GM23338 (cell line): Measurements from ENCODE around the gene CPD. TPM values are rescaled to one million over a fixed set of nuclear protein-coding genes. Genes with fewer than 3 reads are reported as not detected.

ENCODE experiments used
- ATAC-seq: fragments of 200-7000 bp; cut with Tn5 transposase; 3 replicates; pipeline ENCODE4 v1.9.1; 2020
- DNase-seq: peaks from one replicate; pipeline ENCODE4 v3.0.0-alpha.2; 2015; ENCODE audit warnings: low spot score
- H2AFZ ChIP-seq: fragments of 200-600 bp; sonication (generic); 2 replicates; pipeline ENCODE4 v1.8.0; 2016; ENCODE audit warnings: antibody characterized with exemption, mild to moderate bottlenecking, moderate library complexity
- H3F3A ChIP-seq: fragments of 200-600 bp; sonication (generic); replicated peaks from 2 replicates; pipeline ENCODE4 v1.8.0; 2017; ENCODE audit warnings: antibody characterized with exemption, mixed run types, low read depth
- H3K27ac ChIP-seq: fragments of 200-600 bp; sonication (generic); 2 replicates; pipeline ENCODE4 v1.6.1; 2016; ENCODE audit warnings: low read depth
- H3K27me3 ChIP-seq: fragments of 200-600 bp; sonication (generic); 2 replicates; pipeline ENCODE4 v1.8.0; 2016; ENCODE audit warnings: mild to moderate bottlenecking, mixed run types, moderate library complexity; ENCODE audit not compliant: insufficient read depth
- H3K36me3 ChIP-seq: fragments of 200-600 bp; sonication (generic); 2 replicates; pipeline ENCODE4 v1.8.0; 2016; ENCODE audit warnings: mild to moderate bottlenecking; ENCODE audit not compliant: insufficient read depth
- H3K4me1 ChIP-seq: fragments of 200-600 bp; sonication (generic); 2 replicates; pipeline ENCODE4 v1.8.0; 2016; ENCODE audit warnings: mild to moderate bottlenecking, moderate library complexity; ENCODE audit not compliant: insufficient read depth
- H3K4me2 ChIP-seq: fragments of 200-600 bp; sonication (generic); 2 replicates; pipeline ENCODE4 v1.7.1; 2017; ENCODE audit warnings: mixed run types
- H3K4me3 ChIP-seq: fragments of 200-600 bp; sonication (generic); 2 replicates; pipeline ENCODE4 v1.6.1; 2016; ENCODE audit warnings: mixed run types
- H3K79me2 ChIP-seq: fragments of 200-600 bp; sonication (generic); replicated peaks from 2 replicates; pipeline ENCODE4 v1.8.0; 2017; ENCODE audit warnings: mild to moderate bottlenecking; ENCODE audit not compliant: insufficient read depth
- H3K9me2 ChIP-seq: fragments of 200-600 bp; sonication (generic); 2 replicates; pipeline ENCODE4 v1.8.0; 2017; ENCODE audit not compliant: insufficient read depth
- H4K20me1 ChIP-seq: fragments of 200-600 bp; sonication (generic); replicated peaks from 2 replicates; pipeline ENCODE4 v1.8.0; 2017; ENCODE audit warnings: mild to moderate bottlenecking; ENCODE audit not compliant: insufficient read depth
- H3K27ac Mint-ChIP-seq: 2 replicates; pipeline ENCODE4 v1.8.0; 2020; ENCODE audit warnings: inconsistent platforms, mild to moderate bottlenecking, moderate library complexity, mixed read lengths
- H3K27me3 Mint-ChIP-seq: 3 replicates; pipeline ENCODE4 v1.8.0; 2022; ENCODE audit warnings: low read depth, mild to moderate bottlenecking, moderate library complexity, mixed read lengths, inconsistent platforms; ENCODE audit not compliant: insufficient read depth, poor library complexity
- H3K36me3 Mint-ChIP-seq: 3 replicates; pipeline ENCODE4 v1.8.0; 2021; ENCODE audit warnings: low read depth, mild to moderate bottlenecking, inconsistent platforms, moderate library complexity, mixed read lengths
- H3K4me1 Mint-ChIP-seq: 3 replicates; pipeline ENCODE4 v1.8.0; 2020; ENCODE audit warnings: mild to moderate bottlenecking, inconsistent platforms, mixed read lengths
- H3K4me3 Mint-ChIP-seq: 3 replicates; pipeline ENCODE4 v1.8.0; 2021; ENCODE audit warnings: moderate library complexity, mild to moderate bottlenecking, inconsistent platforms, mixed read lengths
- H3K9me3 Mint-ChIP-seq: 3 replicates; pipeline ENCODE4 v1.8.0; 2020; ENCODE audit warnings: moderate library complexity, mild to moderate bottlenecking, inconsistent platforms, mixed read lengths
- CREB1 ChIP-seq: fragments of 250-450 bp; sonication (Bioruptor Pico); IDR thresholded peaks from 2 replicates; pipeline ENCODE4 v1.5.0; 2020; ENCODE audit warnings: low read depth, mild to moderate bottlenecking, moderate library complexity
- EZH2 ChIP-seq: fragments of 200-600 bp; sonication (generic); IDR thresholded peaks from one replicate; pipeline ENCODE4 v1.8.0; 2017; ENCODE audit warnings: antibody characterized with exemption, mild to moderate bottlenecking, low read depth; ENCODE audit not compliant: unreplicated experiment
- EZH2phosphoT487 ChIP-seq: fragments of 200-600 bp; sonication (generic); IDR thresholded peaks from one replicate; pipeline ENCODE4 v1.8.1; 2018; ENCODE audit warnings: antibody characterized with exemption; ENCODE audit not compliant: unreplicated experiment
- STAT1 ChIP-seq: IDR thresholded peaks from one replicate; pipeline ENCODE4 v1.6.1; 2016; ENCODE audit warnings: antibody characterized with exemption; ENCODE audit not compliant: unreplicated experiment
- ZNF114 ChIP-seq: fragments of 250-450 bp; sonication (Bioruptor Pico); IDR thresholded peaks from 2 replicates; pipeline ENCODE4 v1.5.0; 2020; ENCODE audit warnings: mild to moderate bottlenecking, moderate library complexity
- ZNF331 ChIP-seq: fragments of 250-450 bp; sonication (Bioruptor Pico); IDR thresholded peaks from 2 replicates; pipeline ENCODE4 v1.5.0; 2020; ENCODE audit warnings: low read depth, mild to moderate bottlenecking, moderate library complexity
- polyA plus RNA-seq: library from polyadenylated mRNA; unstranded; fragments of >200 nt; fragmentation: Nextera tagmentation; extraction: Ambion mirVana; gene quantifications from 2 replicates; pipeline ENCODE4 v1.2.1, GENCODE V29; 2016
- total RNA-seq: library from RNA; depleted of rRNA; stranded (reverse); fragments of >200 nt; shearing (Covaris generic); gene quantifications from 2 replicates; pipeline ENCODE4 v1.2.3, GENCODE V29; 2014
- TF ChIP-seq, protein P1 (sequence below), 2 experiments: fragments of 200-600 bp in 1 of 2; sonication (generic) in 1 of 2; conservative IDR thresholded peaks; 2 replicates each; pipeline versions ENCODE4 v1.5.1 to v1.6.1; 2016 to 2017; ENCODE audit warnings: antibody characterized with exemption in 2 of 2, low read depth in 2 of 2, mild to moderate bottlenecking in 2 of 2, moderate library complexity in 1 of 2
- TF ChIP-seq, protein P2 (sequence below): IDR thresholded peaks from 2 replicates; pipeline ENCODE4 v1.6.1; 2016; ENCODE audit warnings: antibody characterized with exemption
- TF ChIP-seq, protein P3 (sequence below): fragments of 250-450 bp; sonication (Bioruptor Pico); IDR thresholded peaks from 2 replicates; pipeline ENCODE4 v1.5.0; 2020; ENCODE audit warnings: mild to moderate bottlenecking, moderate library complexity
- TF ChIP-seq, protein P4 (sequence below): IDR thresholded peaks from one replicate; pipeline ENCODE4 v1.6.1; 2018; ENCODE audit warnings: antibody characterized with exemption; ENCODE audit not compliant: unreplicated experiment

Gene CPD
- total and polyA plus RNA-seq, 2 experiments from 2014 or later = 6.2 to 57.8 TPM

DNA sequence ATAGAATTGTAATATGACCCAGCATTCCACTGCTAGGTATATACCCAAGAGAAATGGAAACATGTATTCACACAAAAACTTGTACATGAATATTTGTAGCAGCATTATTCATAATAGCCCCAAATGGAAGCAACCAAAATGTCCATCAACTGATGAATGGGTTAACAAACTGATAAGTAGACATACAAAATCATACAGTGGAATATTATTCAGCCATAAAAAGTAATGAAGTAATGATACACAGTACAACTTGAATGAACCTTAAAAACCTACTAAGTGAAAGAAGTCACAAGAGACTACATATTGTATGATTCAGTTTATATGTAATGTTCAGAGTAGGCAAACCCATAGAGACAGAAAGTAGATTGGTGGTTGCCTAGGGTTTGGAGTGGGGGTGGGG, 58.0 kb downstream of the CPD start:
- H3K27me3 Mint-ChIP-seq = no peaks in the 10 kb centered on the region
- DNase-seq = no peak
- no peaks in the 10 kb centered on the region for H3K9me2 ChIP-seq
- no peaks in the 10 kb centered on the region for H3K9me3 Mint-ChIP-seq
- no peak overlapping the region for H3K4me3 Mint-ChIP-seq
- H2AFZ ChIP-seq = no peak overlapping the region
- no peaks in the 10 kb centered on the region for H3K79me2 ChIP-seq
- H3K4me2 ChIP-seq = no peak overlapping the region
- TF ChIP-seq, protein P1, sequence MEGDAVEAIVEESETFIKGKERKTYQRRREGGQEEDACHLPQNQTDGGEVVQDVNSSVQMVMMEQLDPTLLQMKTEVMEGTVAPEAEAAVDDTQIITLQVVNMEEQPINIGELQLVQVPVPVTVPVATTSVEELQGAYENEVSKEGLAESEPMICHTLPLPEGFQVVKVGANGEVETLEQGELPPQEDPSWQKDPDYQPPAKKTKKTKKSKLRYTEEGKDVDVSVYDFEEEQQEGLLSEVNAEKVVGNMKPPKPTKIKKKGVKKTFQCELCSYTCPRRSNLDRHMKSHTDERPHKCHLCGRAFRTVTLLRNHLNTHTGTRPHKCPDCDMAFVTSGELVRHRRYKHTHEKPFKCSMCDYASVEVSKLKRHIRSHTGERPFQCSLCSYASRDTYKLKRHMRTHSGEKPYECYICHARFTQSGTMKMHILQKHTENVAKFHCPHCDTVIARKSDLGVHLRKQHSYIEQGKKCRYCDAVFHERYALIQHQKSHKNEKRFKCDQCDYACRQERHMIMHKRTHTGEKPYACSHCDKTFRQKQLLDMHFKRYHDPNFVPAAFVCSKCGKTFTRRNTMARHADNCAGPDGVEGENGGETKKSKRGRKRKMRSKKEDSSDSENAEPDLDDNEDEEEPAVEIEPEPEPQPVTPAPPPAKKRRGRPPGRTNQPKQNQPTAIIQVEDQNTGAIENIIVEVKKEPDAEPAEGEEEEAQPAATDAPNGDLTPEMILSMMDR (conservative IDR thresholded peaks at IDR 0.05; ENCODE audit: low read depth in 2 of 2) = no peak
- H3K36me3 ChIP-seq = no peaks in the 10 kb centered on the region
- no peaks in the 10 kb centered on the region for H3F3A ChIP-seq
- no peaks in the 10 kb centered on the region for H3K4me1 ChIP-seq
- H4K20me1 ChIP-seq = no peaks in the 10 kb centered on the region
- H3K4me1 Mint-ChIP-seq = no peaks in the 10 kb centered on the region
- no peak for ATAC-seq
- H3K36me3 Mint-ChIP-seq = peaks cover 4% of the 10 kb centered on the region; the same call in 1 of the 3 replicates
- no peak overlapping the region for H3K27ac Mint-ChIP-seq
- H3K27ac ChIP-seq = no peak overlapping the region
- no peak overlapping the region for H3K4me3 ChIP-seq
- no peaks in the 10 kb centered on the region for H3K27me3 ChIP-seq

DNA sequence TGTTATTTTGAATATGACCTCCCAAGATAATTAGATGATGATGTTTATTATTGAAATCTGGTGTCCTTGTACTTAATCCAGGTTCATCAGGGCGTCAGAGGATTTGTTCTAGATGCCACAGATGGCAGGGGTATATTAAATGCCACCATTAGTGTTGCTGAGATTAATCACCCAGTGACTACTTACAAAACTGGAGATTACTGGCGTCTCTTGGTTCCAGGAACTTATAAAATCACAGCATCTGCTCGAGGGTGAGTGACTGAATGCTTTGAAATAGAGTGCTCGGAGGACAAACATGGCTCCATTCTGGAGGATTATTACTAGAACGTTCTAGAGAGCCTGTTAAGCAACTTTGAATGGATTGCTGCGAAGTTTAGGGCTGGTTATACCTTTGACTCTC, 65.0 kb downstream of the CPD start:
- Mint-ChIP-seq H3K4me1 (no peaks in the 10 kb centered on the region), H3K9me3 (no peaks in the 10 kb centered on the region), H3K36me3 (peaks cover 6% of the 10 kb centered on the region; the same call in 2 of the 3 replicates), H3K27ac (no peak overlapping the region), H3K4me3 (no peak overlapping the region), H3K27me3 (no peaks in the 10 kb centered on the region)
- Histone ChIP-seq H3K79me2 (no peaks in the 10 kb centered on the region), H4K20me1 (no peaks in the 10 kb centered on the region), H3K36me3 (peaks cover 6% of the 10 kb centered on the region; the same call in 1 of the 2 replicates), H3K27me3 (no peaks in the 10 kb centered on the region), H3K9me2 (no peaks in the 10 kb centered on the region), H3K27ac (no peak overlapping the region), H3F3A (no peaks in the 10 kb centered on the region), H2AFZ (no peak overlapping the region), H3K4me3 (no peak overlapping the region), H3K4me1 (no peaks in the 10 kb centered on the region), H3K4me2 (no peak overlapping the region)
- DNase-seq (no peak), ATAC-seq (no peak)
- no peak for TF ChIP-seq CREB1
- TF ChIP-seq, protein P2, sequence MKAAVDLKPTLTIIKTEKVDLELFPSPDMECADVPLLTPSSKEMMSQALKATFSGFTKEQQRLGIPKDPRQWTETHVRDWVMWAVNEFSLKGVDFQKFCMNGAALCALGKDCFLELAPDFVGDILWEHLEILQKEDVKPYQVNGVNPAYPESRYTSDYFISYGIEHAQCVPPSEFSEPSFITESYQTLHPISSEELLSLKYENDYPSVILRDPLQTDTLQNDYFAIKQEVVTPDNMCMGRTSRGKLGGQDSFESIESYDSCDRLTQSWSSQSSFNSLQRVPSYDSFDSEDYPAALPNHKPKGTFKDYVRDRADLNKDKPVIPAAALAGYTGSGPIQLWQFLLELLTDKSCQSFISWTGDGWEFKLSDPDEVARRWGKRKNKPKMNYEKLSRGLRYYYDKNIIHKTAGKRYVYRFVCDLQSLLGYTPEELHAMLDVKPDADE = no peak
- no peak for TF ChIP-seq EZH2
- TF ChIP-seq ZNF114 (CRISPR knock-in tag) = no peak
- TF ChIP-seq STAT1 = no peak
- no peak for TF ChIP-seq EZH2phosphoT487
- TF ChIP-seq ZNF331 = no peak
- TF ChIP-seq, protein P3, sequence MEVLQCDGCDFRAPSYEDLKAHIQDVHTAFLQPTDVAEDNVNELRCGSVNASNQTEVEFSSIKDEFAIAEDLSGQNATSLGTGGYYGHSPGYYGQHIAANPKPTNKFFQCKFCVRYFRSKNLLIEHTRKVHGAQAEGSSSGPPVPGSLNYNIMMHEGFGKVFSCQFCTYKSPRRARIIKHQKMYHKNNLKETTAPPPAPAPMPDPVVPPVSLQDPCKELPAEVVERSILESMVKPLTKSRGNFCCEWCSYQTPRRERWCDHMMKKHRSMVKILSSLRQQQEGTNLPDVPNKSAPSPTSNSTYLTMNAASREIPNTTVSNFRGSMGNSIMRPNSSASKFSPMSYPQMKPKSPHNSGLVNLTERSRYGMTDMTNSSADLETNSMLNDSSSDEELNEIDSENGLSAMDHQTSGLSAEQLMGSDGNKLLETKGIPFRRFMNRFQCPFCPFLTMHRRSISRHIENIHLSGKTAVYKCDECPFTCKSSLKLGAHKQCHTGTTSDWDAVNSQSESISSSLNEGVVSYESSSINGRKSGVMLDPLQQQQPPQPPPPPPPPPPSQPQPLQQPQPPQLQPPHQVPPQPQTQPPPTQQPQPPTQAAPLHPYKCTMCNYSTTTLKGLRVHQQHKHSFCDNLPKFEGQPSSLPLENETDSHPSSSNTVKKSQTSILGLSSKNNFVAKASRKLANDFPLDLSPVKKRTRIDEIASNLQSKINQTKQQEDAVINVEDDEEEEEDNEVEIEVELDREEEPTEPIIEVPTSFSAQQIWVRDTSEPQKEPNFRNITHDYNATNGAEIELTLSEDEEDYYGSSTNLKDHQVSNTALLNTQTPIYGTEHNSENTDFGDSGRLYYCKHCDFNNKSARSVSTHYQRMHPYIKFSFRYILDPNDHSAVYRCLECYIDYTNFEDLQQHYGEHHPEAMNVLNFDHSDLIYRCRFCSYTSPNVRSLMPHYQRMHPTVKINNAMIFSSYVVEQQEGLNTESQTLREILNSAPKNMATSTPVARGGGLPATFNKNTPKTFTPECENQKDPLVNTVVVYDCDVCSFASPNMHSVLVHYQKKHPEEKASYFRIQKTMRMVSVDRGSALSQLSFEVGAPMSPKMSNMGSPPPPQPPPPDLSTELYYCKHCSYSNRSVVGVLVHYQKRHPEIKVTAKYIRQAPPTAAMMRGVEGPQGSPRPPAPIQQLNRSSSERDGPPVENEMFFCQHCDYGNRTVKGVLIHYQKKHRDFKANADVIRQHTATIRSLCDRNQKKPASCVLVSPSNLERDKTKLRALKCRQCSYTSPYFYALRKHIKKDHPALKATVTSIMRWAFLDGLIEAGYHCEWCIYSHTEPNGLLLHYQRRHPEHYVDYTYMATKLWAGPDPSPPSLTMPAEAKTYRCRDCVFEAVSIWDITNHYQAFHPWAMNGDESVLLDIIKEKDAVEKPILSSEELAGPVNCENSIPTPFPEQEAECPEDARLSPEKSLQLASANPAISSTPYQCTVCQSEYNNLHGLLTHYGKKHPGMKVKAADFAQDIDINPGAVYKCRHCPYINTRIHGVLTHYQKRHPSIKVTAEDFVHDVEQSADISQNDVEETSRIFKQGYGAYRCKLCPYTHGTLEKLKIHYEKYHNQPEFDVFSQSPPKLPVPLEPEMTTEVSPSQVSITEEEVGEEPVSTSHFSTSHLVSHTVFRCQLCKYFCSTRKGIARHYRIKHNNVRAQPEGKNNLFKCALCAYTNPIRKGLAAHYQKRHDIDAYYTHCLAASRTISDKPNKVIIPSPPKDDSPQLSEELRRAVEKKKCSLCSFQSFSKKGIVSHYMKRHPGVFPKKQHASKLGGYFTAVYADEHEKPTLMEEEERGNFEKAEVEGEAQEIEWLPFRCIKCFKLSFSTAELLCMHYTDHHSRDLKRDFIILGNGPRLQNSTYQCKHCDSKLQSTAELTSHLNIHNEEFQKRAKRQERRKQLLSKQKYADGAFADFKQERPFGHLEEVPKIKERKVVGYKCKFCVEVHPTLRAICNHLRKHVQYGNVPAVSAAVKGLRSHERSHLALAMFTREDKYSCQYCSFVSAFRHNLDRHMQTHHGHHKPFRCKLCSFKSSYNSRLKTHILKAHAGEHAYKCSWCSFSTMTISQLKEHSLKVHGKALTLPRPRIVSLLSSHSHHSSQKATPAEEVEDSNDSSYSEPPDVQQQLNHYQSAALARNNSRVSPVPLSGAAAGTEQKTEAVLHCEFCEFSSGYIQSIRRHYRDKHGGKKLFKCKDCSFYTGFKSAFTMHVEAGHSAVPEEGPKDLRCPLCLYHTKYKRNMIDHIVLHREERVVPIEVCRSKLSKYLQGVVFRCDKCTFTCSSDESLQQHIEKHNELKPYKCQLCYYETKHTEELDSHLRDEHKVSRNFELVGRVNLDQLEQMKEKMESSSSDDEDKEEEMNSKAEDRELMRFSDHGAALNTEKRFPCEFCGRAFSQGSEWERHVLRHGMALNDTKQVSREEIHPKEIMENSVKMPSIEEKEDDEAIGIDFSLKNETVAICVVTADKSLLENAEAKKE (CRISPR knock-in tag) = no peak
- TF ChIP-seq, protein P4, sequence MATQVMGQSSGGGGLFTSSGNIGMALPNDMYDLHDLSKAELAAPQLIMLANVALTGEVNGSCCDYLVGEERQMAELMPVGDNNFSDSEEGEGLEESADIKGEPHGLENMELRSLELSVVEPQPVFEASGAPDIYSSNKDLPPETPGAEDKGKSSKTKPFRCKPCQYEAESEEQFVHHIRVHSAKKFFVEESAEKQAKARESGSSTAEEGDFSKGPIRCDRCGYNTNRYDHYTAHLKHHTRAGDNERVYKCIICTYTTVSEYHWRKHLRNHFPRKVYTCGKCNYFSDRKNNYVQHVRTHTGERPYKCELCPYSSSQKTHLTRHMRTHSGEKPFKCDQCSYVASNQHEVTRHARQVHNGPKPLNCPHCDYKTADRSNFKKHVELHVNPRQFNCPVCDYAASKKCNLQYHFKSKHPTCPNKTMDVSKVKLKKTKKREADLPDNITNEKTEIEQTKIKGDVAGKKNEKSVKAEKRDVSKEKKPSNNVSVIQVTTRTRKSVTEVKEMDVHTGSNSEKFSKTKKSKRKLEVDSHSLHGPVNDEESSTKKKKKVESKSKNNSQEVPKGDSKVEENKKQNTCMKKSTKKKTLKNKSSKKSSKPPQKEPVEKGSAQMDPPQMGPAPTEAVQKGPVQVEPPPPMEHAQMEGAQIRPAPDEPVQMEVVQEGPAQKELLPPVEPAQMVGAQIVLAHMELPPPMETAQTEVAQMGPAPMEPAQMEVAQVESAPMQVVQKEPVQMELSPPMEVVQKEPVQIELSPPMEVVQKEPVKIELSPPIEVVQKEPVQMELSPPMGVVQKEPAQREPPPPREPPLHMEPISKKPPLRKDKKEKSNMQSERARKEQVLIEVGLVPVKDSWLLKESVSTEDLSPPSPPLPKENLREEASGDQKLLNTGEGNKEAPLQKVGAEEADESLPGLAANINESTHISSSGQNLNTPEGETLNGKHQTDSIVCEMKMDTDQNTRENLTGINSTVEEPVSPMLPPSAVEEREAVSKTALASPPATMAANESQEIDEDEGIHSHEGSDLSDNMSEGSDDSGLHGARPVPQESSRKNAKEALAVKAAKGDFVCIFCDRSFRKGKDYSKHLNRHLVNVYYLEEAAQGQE = no peak
